HepG2 (cell line): Measurements from ENCODE around the gene TEX19. TPM values are rescaled to one million over a fixed set of nuclear protein-coding genes. Genes with fewer than 3 reads are reported as not detected.

Source experiments
- ADNP ChIP-seq: sonication (generic); formaldehyde crosslinking; IDR thresholded peaks from 2 replicates; pipeline ENCODE4 v1.4.0; 2020; ENCODE audit warnings: missing genetic modification reagents
- ARID5B ChIP-seq: IDR thresholded peaks from 2 replicates; pipeline ENCODE4 v1.4.0; 2020; ENCODE audit warnings: mild to moderate bottlenecking, missing genetic modification reagents
- ELF4 ChIP-seq: sonication (generic); formaldehyde crosslinking; IDR thresholded peaks from 2 replicates; pipeline ENCODE4 v1.5.0; 2020; ENCODE audit warnings: missing genetic modification reagents, mild to moderate bottlenecking, moderate library complexity, borderline replicate concordance
- FOXP1 ChIP-seq, 2 experiments: fragments of 450-650 bp in 1 of 2; IDR thresholded peaks; 2 replicates each; pipeline ENCODE4 v1.6.1; 2017 to 2018; ENCODE audit warnings: antibody characterized with exemption in 1 of 2
- JARID2 ChIP-seq: sonication (generic); formaldehyde crosslinking; IDR thresholded peaks from 2 replicates; pipeline ENCODE4 v1.8.1; 2023; ENCODE audit warnings: missing genetic modification reagents, inconsistent platforms; ENCODE audit not compliant: insufficient replicate concordance
- JUNB ChIP-seq: sonication (generic); formaldehyde crosslinking; IDR thresholded peaks from 2 replicates; pipeline ENCODE4 v1.8.0; 2022; ENCODE audit warnings: missing genetic modification reagents, mild to moderate bottlenecking, borderline replicate concordance
- MEF2D ChIP-seq: sonication (generic); formaldehyde crosslinking; IDR thresholded peaks from 2 replicates; pipeline ENCODE4 v1.5.1; 2020; ENCODE audit warnings: mild to moderate bottlenecking, missing genetic modification reagents
- MEIS2 ChIP-seq: sonication (generic); formaldehyde crosslinking; IDR thresholded peaks from 2 replicates; pipeline ENCODE4 v1.9.0; 2021; ENCODE audit warnings: mild to moderate bottlenecking, missing genetic modification reagents
- PLRG1 ChIP-seq: fragments of 450-650 bp; conservative IDR thresholded peaks from 2 replicates; pipeline ENCODE4 v1.6.1; 2016
- POLR2AphosphoS5 ChIP-seq: IDR thresholded peaks from 2 replicates; pipeline ENCODE4 v1.6.1; 2012; ENCODE audit warnings: low read depth, low read length
- RORA ChIP-seq: sonication (generic); formaldehyde crosslinking; IDR thresholded peaks from 2 replicates; pipeline ENCODE4 v1.5.0; 2020; ENCODE audit warnings: mild to moderate bottlenecking, missing genetic modification reagents, moderate library complexity
- SIN3A ChIP-seq: IDR thresholded peaks from 2 replicates; pipeline ENCODE4 v1.6.1; 2011; ENCODE audit warnings: low read depth, mild to moderate bottlenecking, control low read depth, low read length, borderline replicate concordance
- SMARCE1 ChIP-seq: fragments of 450-650 bp; IDR thresholded peaks from 2 replicates; pipeline ENCODE4 v1.6.1; 2017; ENCODE audit warnings: borderline replicate concordance
- SP5 ChIP-seq: IDR thresholded peaks from 2 replicates; pipeline ENCODE4 v1.6.1; 2016; ENCODE audit warnings: low read depth, borderline replicate concordance
- SPEN ChIP-seq: sonication (generic); formaldehyde crosslinking; IDR thresholded peaks from 2 replicates; pipeline ENCODE4 v1.5.1; 2020; ENCODE audit warnings: low read depth, mild to moderate bottlenecking, missing genetic modification reagents
- SRF ChIP-seq: IDR thresholded peaks from 2 replicates; pipeline ENCODE4 v1.6.1; 2011; ENCODE audit warnings: mild to moderate bottlenecking, low read depth, low read length, moderate library complexity
- SSRP1 ChIP-seq: IDR thresholded peaks from 2 replicates; pipeline ENCODE4 v1.6.1; 2016; ENCODE audit warnings: control low read depth
- TERF1 ChIP-seq: sonication (generic); formaldehyde crosslinking; IDR thresholded peaks from 2 replicates; pipeline ENCODE4 v1.8.0; 2022; ENCODE audit warnings: mild to moderate bottlenecking, missing genetic modification reagents, moderate library complexity
- XBP1 ChIP-seq: sonication (generic); formaldehyde crosslinking; IDR thresholded peaks from 2 replicates; pipeline ENCODE4 v1.5.0; 2020; ENCODE audit warnings: missing genetic modification reagents
- ZFYVE20 ChIP-seq: sonication (generic); formaldehyde crosslinking; IDR thresholded peaks from 2 replicates; pipeline ENCODE4 v1.8.0; 2023; ENCODE audit warnings: low read depth, mild to moderate bottlenecking, moderate library complexity, missing genetic modification reagents, borderline replicate concordance
- ZNF101 ChIP-seq: sonication (generic); formaldehyde crosslinking; IDR thresholded peaks from 2 replicates; pipeline ENCODE4 v1.4.0; 2020; ENCODE audit warnings: mild to moderate bottlenecking, low read depth, missing genetic modification reagents, borderline replicate concordance
- ZNF547 ChIP-seq: sonication (generic); formaldehyde crosslinking; IDR thresholded peaks from 2 replicates; pipeline ENCODE4 v1.5.1; 2020; ENCODE audit warnings: mild to moderate bottlenecking, missing genetic modification reagents
- ZNF564 ChIP-seq: sonication (generic); formaldehyde crosslinking; IDR thresholded peaks from 2 replicates; pipeline ENCODE4 v1.8.1; 2023; ENCODE audit warnings: mild to moderate bottlenecking, missing genetic modification reagents
- ZNF749 ChIP-seq: sonication (generic); formaldehyde crosslinking; IDR thresholded peaks from 2 replicates; pipeline ENCODE4 v1.8.0; 2022; ENCODE audit warnings: mild to moderate bottlenecking, missing genetic modification reagents, moderate library complexity, borderline replicate concordance
- ZNF772 ChIP-seq: sonication (generic); formaldehyde crosslinking; IDR thresholded peaks from 2 replicates; pipeline ENCODE4 v1.5.0; 2020; ENCODE audit warnings: mild to moderate bottlenecking, missing genetic modification reagents
- ZNF775 ChIP-seq: sonication (generic); formaldehyde crosslinking; IDR thresholded peaks from 2 replicates; pipeline ENCODE4 v1.4.0; 2020; ENCODE audit warnings: missing genetic modification reagents, mild to moderate bottlenecking, moderate library complexity, borderline replicate concordance
- ZNF781 ChIP-seq: sonication (generic); formaldehyde crosslinking; IDR thresholded peaks from 2 replicates; pipeline ENCODE4 v1.5.1; 2020; ENCODE audit warnings: borderline replicate concordance, mild to moderate bottlenecking, missing genetic modification reagents; ENCODE audit errors: not compliant biosample characterization
- polyA plus RNA-seq, 8 experiments: library from polyadenylated mRNA; depleted of rRNA in 3 of 8; stranded (reverse) in 7 of 8; unstranded in 1 of 8; fragments of >200 nt; fragmentation: Illumina TruSeq in 4 of 8; extraction: Trizol in 4 of 8; gene quantifications; 2 replicates each; pipeline versions ENCODE4 v1.2.1 to v1.2.3, GENCODE V29; 2011 to 2016; ENCODE audit warnings: low read depth in 4 of 8, missing spikeins in 1 of 8, mixed read lengths in 1 of 8; ENCODE audit not compliant: insufficient read depth in 1 of 8
- total RNA-seq, 5 experiments: library from RNA; depleted of rRNA; stranded (reverse); fragments of >200 nt; fragmentation: Illumina TruSeq; extraction: Trizol; gene quantifications; 2 replicates each; pipeline ENCODE4 v1.2.3, GENCODE V29; 2016; ENCODE audit warnings: low read depth in 1 of 5

Gene TEX19
- total and polyA plus RNA-seq, 2 of the 13 experiments (the other 11 are each of a cell fraction or from before 2014, with no cell fraction given) = 1.3 to 6.0 TPM

- TF ChIP-seq ARID5B (peak; percentile 89), SSRP1 (peak; percentile 92; the same call in 1 of the 2 replicates), ZNF547 (CRISPR knock-in tag) (peak; percentile 15; the same call in 1 of the 2 replicates), ELF4 (CRISPR knock-in tag) (no peak), TERF1 (CRISPR knock-in tag) (peak; percentile 59; the same call in 1 of the 2 replicates), MEIS2 (CRISPR knock-in tag) (peak; percentile 85), ZNF772 (CRISPR knock-in tag) (peak; percentile 75), JARID2 (CRISPR knock-in tag) (no peak), RORA (CRISPR knock-in tag) (no peak), JUNB (CRISPR knock-in tag) (no peak), ZNF101 (no peak), SMARCE1 (no peak), XBP1 (CRISPR knock-in tag) (no peak), SIN3A (peak; percentile 31; the same call in 1 of the 2 replicates), SP5 (peak; percentile 84), ZNF749 (CRISPR knock-in tag) (peak; percentile 95), FOXP1 (IDR thresholded peaks at IDR 0.05) (no peak), FOXP1 (CRISPR knock-in tag; IDR thresholded peaks at IDR 0.05) (peak; percentile 73), ZFYVE20 (CRISPR knock-in tag) (no peak), POLR2AphosphoS5 (peak; percentile 73), SPEN (CRISPR knock-in tag) (peak; percentile 95; the same call in 1 of the 2 replicates), PLRG1 (no peak), ADNP (CRISPR knock-in tag) (peak; percentile 70; the same call in 1 of the 2 replicates), ZNF781 (CRISPR knock-in tag) (peak; percentile 86), MEF2D (peak; percentile 100), ZNF775 (CRISPR knock-in tag) (no peak), ZNF564 (CRISPR knock-in tag) (no peak), SRF (no peak)
Observed at GRCh38 chr17:82328141-82328993, 30.7 kb upstream of the TEX19 start (continued).
